ENCODE data around the gene SH3RF3. TPM values are rescaled to one million over a fixed set of nuclear protein-coding genes. Genes with fewer than 3 reads are reported as not detected.

Gene SH3RF3
- total RNA-seq, 4 donors from 2014 or later: 2.8 to 5.7 (median 3.0) TPM

DNA sequence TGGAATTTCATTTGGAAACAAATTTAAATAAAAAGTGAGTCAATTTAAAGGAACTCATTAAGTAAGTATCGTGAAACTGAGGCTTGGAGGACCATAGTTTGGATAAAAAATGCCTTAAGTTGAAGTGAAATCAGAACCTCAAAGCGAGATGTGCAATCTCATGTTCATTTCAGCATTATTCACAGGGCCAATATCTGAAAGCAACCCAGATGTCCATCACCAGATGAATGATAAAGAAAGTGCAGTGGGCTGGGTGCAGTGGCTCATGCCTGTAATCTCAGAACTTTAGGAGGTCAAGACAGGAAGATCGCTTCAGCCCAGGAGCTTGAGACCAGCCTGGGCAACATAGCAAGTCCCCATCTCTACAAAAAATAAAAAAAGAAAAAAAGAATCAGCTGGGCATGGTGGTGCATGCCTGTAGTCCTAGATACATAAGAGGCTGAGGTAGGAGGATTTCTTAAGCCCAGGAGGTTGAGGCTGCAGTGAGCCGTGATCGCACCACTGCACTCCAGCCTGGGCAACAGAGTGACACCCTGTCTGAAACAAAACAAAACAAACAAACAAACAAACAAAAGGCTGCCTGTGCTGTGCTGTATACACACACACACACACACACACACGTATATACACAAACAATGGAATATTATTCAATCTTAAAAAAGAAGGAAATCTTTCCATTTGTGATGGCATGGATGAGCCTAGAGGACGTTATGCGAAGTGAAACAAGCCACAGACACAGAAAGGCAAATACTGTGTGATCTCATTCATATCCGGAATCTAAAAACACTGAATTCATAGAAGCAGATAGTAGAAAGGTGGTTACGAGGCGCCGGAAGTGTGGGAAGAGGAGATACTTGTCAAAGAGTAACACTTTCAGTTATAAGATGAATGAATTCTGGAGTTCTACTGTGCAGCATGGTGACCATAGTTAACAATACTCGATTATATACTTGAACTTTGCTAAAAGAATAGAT lies 14.5 kb downstream of the SH3RF3 start:
- in situ Hi-C loops (cut with MboI; ENCODE audit: low sequenced_read_pairs in 4 of 4): loop anchor here in 1 of 4 donors (25.0 kb wide), 1 partner anchor 169 kb away; no protein-coding TSS in a partner anchor
- no peak overlapping the region for H3K4me3 ChIP-seq
- no peaks in the 10 kb centered on the region for H3K36me3 ChIP-seq
- no peaks in the 10 kb centered on the region for H3K9me3 ChIP-seq
- H3K27me3 ChIP-seq: no peaks in the 10 kb centered on the region
- H3K4me1 ChIP-seq: no peaks in the 10 kb centered on the region
- ATAC-seq: no peak
- no peak for DNase-seq
- intact Hi-C loops (cut with DNase I; ENCODE audit: low total_unique reads): no loop called here
- TF ChIP-seq, protein P1, sequence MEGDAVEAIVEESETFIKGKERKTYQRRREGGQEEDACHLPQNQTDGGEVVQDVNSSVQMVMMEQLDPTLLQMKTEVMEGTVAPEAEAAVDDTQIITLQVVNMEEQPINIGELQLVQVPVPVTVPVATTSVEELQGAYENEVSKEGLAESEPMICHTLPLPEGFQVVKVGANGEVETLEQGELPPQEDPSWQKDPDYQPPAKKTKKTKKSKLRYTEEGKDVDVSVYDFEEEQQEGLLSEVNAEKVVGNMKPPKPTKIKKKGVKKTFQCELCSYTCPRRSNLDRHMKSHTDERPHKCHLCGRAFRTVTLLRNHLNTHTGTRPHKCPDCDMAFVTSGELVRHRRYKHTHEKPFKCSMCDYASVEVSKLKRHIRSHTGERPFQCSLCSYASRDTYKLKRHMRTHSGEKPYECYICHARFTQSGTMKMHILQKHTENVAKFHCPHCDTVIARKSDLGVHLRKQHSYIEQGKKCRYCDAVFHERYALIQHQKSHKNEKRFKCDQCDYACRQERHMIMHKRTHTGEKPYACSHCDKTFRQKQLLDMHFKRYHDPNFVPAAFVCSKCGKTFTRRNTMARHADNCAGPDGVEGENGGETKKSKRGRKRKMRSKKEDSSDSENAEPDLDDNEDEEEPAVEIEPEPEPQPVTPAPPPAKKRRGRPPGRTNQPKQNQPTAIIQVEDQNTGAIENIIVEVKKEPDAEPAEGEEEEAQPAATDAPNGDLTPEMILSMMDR (IDR thresholded peaks at IDR 0.05 in 4 of 5, conservative IDR thresholded peaks at IDR 0.05 in 1 of 5): no peak
- no peak for TF ChIP-seq POLR2A (IDR thresholded peaks at IDR 0.05)
- H3K27ac ChIP-seq: no peak overlapping the region

DNA sequence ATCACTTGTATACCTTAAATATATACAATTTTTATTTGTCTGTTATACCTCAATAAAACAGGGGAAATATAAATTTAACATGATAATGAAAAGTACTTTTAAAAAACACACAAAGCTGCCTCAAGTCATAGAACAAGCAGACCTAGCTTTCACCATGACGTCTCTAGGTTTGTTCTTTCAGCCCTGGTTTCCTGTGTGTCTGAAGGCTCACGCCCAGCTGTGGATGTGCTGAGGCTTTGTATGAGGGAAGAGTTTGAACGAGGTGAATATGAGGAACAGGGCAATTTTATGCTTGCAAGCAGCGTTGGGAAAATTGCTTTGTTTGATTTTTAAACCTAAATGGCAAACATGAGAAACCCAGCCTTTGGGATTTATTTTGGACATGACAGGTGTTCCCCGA lies 15.3 kb downstream of the SH3RF3 start:
- Histone ChIP-seq H3K27me3 (no peaks in the 10 kb centered on the region), H3K27ac (no peak overlapping the region), H3K36me3 (no peaks in the 10 kb centered on the region), H3K4me1 (no peaks in the 10 kb centered on the region), H3K4me3 (no peak overlapping the region), H3K9me3 (no peaks in the 10 kb centered on the region)
- TF ChIP-seq POLR2A (IDR thresholded peaks at IDR 0.05): no peak
- TF ChIP-seq, protein P1 (IDR thresholded peaks at IDR 0.05 in 4 of 5, conservative IDR thresholded peaks at IDR 0.05 in 1 of 5): no peak
- in situ Hi-C loops (cut with MboI; ENCODE audit: low sequenced_read_pairs in 4 of 4) (loop anchor here in 1 of 4 donors (25.0 kb wide), 1 partner anchor 168 kb away; no protein-coding TSS in a partner anchor), intact Hi-C loops (cut with DNase I; ENCODE audit: low total_unique reads) (no loop called here)
- DNase-seq (no peak), ATAC-seq (no peak)

DNA sequence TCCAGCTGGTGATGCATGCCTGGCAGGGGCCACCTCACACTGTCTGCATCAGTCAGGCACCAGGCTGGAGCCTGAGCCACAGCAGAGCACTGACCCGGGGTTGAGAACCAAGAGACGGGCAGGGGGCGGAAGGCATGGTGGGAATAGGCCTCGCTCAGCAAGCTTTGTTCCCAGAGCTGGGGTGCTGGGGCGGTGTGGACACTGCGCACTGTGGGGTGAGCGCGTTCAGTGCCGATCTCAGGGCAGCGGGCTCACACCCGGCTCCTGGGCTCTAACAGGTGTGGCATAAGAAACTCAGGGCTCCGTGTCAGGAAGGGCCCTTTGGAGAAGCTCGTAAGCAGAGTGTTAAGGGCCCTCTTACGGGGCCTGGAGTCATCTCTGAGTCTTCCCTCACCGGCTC lies 15.7 kb downstream of the SH3RF3 start:
- in situ Hi-C loops (cut with MboI; ENCODE audit: low sequenced_read_pairs in 4 of 4): loop anchor here in 1 of 4 donors (25.0 kb wide), 1 partner anchor 168 kb away; no protein-coding TSS in a partner anchor
- DNase-seq: no peak
- no peak for TF ChIP-seq POLR2A (IDR thresholded peaks at IDR 0.05)
- TF ChIP-seq, protein P1 (IDR thresholded peaks at IDR 0.05 in 4 of 5, conservative IDR thresholded peaks at IDR 0.05 in 1 of 5): no peak

DNA sequence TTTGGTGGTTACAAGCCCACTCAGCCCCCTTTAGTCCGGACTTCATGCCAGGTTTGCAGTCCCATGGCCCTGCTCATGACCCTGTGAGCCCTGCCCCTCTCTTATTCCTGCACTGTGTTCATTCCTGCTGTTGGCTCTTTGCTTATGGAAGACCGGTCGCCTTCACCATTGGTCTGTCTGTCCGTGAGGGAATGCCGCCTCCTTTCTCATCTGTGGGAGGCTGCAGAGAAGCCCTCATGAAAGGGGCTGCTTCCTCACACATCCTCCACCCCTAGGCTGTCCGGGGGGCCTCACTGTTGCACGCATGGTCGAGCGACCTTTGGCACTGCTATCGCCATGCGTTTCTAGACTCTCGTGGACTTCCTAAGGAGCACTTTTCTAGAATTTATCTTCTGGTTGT lies 16.3 kb downstream of the SH3RF3 start:
- ATAC-seq (no peak), DNase-seq (no peak)
- in situ Hi-C loops (cut with MboI; ENCODE audit: low sequenced_read_pairs in 4 of 4): loop anchor here in 1 of 4 donors (25.0 kb wide), 1 partner anchor 167 kb away; no protein-coding TSS in a partner anchor
- intact Hi-C loops (cut with DNase I; ENCODE audit: low total_unique reads): no loop called here
- no peak overlapping the region for H3K27ac ChIP-seq
- H3K27me3 ChIP-seq: no peaks in the 10 kb centered on the region
- H3K4me3 ChIP-seq: no peak overlapping the region
- TF ChIP-seq, protein P1 (IDR thresholded peaks at IDR 0.05 in 4 of 5, conservative IDR thresholded peaks at IDR 0.05 in 1 of 5): no peak
- no peak for TF ChIP-seq POLR2A (IDR thresholded peaks at IDR 0.05)
- H3K36me3 ChIP-seq: no peaks in the 10 kb centered on the region
- no peaks in the 10 kb centered on the region for H3K9me3 ChIP-seq
- H3K4me1 ChIP-seq: no peaks in the 10 kb centered on the region

More for the DNA sequence above, 15.7 kb downstream of the SH3RF3 start:
- Histone ChIP-seq H3K36me3 (no peaks in the 10 kb centered on the region), H3K4me1 (no peaks in the 10 kb centered on the region), H3K4me3 (no peak overlapping the region), H3K27ac (no peak overlapping the region), H3K9me3 (no peaks in the 10 kb centered on the region), H3K27me3 (no peaks in the 10 kb centered on the region)
- intact Hi-C loops (cut with DNase I; ENCODE audit: low total_unique reads): no loop called here
- ATAC-seq: no peak
